Measurements from ENCODE around the gene PRSS36. TPM values are rescaled to one million over a fixed set of nuclear protein-coding genes. Genes with fewer than 3 reads are reported as not detected.
A peak's percentile ranks its signal among the peaks of the same experiment; 100 is the strongest.

PRSS36 gene
- total and polyA plus RNA-seq, 9 of the 15 experiments (the other 6 are each of a cell fraction or from before 2014, with no cell fraction given) = 0.09 to 1.2 (median 0.54) TPM; not detected in 2

DNA sequence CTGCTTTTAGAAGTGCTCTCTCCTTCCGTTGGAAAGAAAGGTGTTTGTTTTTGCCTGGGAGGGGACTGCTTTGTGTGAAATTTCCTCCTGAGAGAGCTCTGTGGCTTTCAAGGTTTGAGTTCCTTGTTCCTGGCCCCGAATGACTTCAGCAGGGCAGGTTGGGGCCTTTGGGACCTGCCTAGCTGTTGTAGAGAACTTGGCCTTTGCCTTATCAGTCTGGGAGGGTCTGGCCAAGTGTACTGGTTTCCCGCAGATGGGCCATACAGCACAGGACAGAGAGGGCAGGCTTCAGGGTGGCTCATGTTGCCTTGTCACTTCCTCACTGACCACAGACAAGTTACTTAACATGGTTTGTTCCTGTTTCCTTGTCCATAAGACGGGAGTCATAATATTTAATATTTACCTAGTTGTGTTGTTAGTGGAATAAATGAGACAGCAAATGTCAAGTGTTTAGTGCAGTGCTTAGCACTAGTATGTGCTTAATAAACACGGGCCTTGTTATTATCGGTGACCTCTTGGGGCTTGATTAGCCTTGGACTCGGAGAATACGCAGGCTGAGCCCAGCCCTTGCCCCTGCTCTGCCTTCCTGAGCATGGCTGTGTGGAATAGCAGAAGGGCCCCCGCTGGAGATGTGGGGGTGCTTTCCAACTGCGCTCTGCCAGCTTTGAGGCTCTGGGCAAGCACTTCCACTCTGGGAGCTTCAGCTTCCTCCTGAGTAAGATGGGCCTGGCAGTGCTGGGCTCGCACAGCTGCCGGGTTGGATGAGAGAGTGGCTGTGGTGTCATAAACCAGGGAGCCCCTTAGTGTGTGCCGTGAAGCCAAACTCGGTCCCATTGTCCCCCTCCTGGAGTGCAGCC is 20.9 kb downstream of the PRSS36 start (continued):
- TF ChIP-seq ZNF23 (CRISPR knock-in tag; IDR thresholded peaks at IDR 0.05) (no peak), HMBOX1 (IDR thresholded peaks at IDR 0.05) (peak; percentile 86), CC2D1A (IDR thresholded peaks at IDR 0.05) (no peak), MECOM (CRISPR knock-in tag; IDR thresholded peaks at IDR 0.05) (no peak), ARHGAP35 (IDR thresholded peaks at IDR 0.05; ENCODE audit: partially characterized antibody) (no peak), ZFX (CRISPR knock-in tag; IDR thresholded peaks at IDR 0.05) (peak; percentile 68), HEY1 (CRISPR knock-in tag; IDR thresholded peaks at IDR 0.05; ENCODE audit: borderline replicate concordance) (no peak), EZH2 (IDR thresholded peaks at IDR 0.05; ENCODE audit: borderline replicate concordance, low read depth, low read length) (no peak), ZNF740 (CRISPR knock-in tag; IDR thresholded peaks at IDR 0.05) (peak; percentile 54; the same call in 1 of the 2 replicates), ZNF740 (tag; IDR thresholded peaks at IDR 0.05) (no peak), KDM2B (CRISPR knock-in tag; IDR thresholded peaks at IDR 0.05) (no peak), MED1 (CRISPR knock-in tag; IDR thresholded peaks at IDR 0.05; ENCODE audit: borderline replicate concordance) (no peak), ASH1L (IDR thresholded peaks at IDR 0.05; ENCODE audit: borderline replicate concordance, low read depth, partially characterized antibody) (no peak), ZNF644 (tag; IDR thresholded peaks at IDR 0.05; ENCODE audit: low read depth) (0 out of 2 replicates have a peak, but pooled peaks have one; percentile 24), ZNF583 (CRISPR knock-in tag; IDR thresholded peaks at IDR 0.05) (no peak), ZNF431 (CRISPR knock-in tag; IDR thresholded peaks at IDR 0.05) (no peak), NFRKB (IDR thresholded peaks at IDR 0.05; ENCODE audit: low read depth) (no peak), KAT2B (IDR thresholded peaks at IDR 0.05; ENCODE audit: low read depth, low read length) (no peak), ZNF696 (CRISPR knock-in tag; conservative IDR thresholded peaks at IDR 0.05) (no peak), TRIM28 (IDR thresholded peaks at IDR 0.05) (no peak), ZNF277 (CRISPR knock-in tag; IDR thresholded peaks at IDR 0.05; ENCODE audit: borderline replicate concordance) (no peak), DACH1 (IDR thresholded peaks at IDR 0.05; ENCODE audit: partially characterized antibody) (no peak)
- TF ChIP-seq, protein P1, sequence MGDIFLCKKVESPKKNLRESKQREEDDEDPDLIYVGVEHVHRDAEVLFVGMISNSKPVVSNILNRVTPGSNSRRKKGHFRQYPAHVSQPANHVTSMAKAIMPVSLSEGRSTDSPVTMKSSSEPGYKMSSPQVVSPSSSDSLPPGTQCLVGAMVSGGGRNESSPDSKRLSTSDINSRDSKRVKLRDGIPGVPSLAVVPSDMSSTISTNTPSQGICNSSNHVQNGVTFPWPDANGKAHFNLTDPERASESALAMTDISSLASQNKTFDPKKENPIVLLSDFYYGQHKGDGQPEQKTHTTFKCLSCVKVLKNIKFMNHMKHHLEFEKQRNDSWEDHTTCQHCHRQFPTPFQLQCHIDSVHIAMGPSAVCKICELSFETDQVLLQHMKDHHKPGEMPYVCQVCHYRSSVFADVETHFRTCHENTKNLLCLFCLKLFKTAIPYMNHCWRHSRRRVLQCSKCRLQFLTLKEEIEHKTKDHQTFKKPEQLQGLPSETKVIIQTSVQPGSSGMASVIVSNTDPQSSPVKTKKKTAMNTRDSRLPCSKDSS (IDR thresholded peaks at IDR 0.05; ENCODE audit: low read depth, partially characterized antibody) = no peak

All from K562 (cell line).